IMR-90 (cell line): Measurements from ENCODE around the gene HMX2. TPM values are rescaled to one million over a fixed set of nuclear protein-coding genes. Genes with fewer than 3 reads are reported as not detected.

Experiments used
- ATAC-seq: fragments of 200-7000 bp; cut with Tn5 transposase; 2 replicates; pipeline ENCODE4 v1.9.1; 2020; ENCODE audit warnings: low read depth, mild to moderate bottlenecking, moderate library complexity
- BruUV-seq: library from RNA; stranded (reverse); fragments of 400-500 nt; replicated peaks from 2 replicates; lab custom pipeline; 2021; lab: Mats Ljungman, UMichigan
- CTCF ChIA-PET: fragments of 300-600 bp; formaldehyde crosslinking; extraction: SDS; loops from one replicate; lab custom pipeline; 2021; ENCODE audit warnings: antibody characterized with exemption; lab: Yijun Ruan, JAX
- POLR2A ChIA-PET: fragments of 300-600 bp; sonication (Branson Sonifier 250); formaldehyde crosslinking; loops from one replicate; lab custom pipeline; 2022; ENCODE audit warnings: antibody characterized with exemption; ENCODE audit not compliant: unreplicated experiment; lab: Charles Lee
- DNase-seq: peaks from one replicate; pipeline ENCODE4 v3.0.0; 2013
- H2AFZ ChIP-seq: replicated peaks from 2 replicates; pipeline ENCODE3; 2013; ENCODE audit warnings: low read length, mild to moderate bottlenecking; ENCODE audit not compliant: poor library complexity
- H2AK5ac ChIP-seq: 2 replicates; pipeline ENCODE4 v1.6.1; 2013; ENCODE audit warnings: low read depth, low read length, inconsistent platforms
- H2AK9ac ChIP-seq: replicated peaks from 2 replicates; pipeline ENCODE3; 2013; ENCODE audit warnings: mild to moderate bottlenecking, low read depth, low read length, moderate library complexity; ENCODE audit not compliant: poor library complexity
- H2BK120ac ChIP-seq: 2 replicates; pipeline ENCODE4 v1.6.1; 2013; ENCODE audit warnings: low read depth, low read length, inconsistent platforms
- H2BK15ac ChIP-seq: 3 replicates; pipeline ENCODE4 v1.6.1; 2013; ENCODE audit warnings: low read depth, low read length, inconsistent platforms
- H2BK20ac ChIP-seq: 2 replicates; pipeline ENCODE4 v1.6.1; 2013; ENCODE audit warnings: low read depth, mild to moderate bottlenecking, inconsistent platforms, low read length, moderate library complexity
- H2BK5ac ChIP-seq: 2 replicates; pipeline ENCODE4 v1.6.1; 2013; ENCODE audit warnings: mild to moderate bottlenecking, low read depth, low read length, inconsistent platforms; ENCODE audit not compliant: poor library complexity, severe bottlenecking
- H3K14ac ChIP-seq: replicated peaks from 2 replicates; pipeline ENCODE4 v1.6.1; 2013; ENCODE audit warnings: low read depth, low read length, inconsistent platforms
- H3K18ac ChIP-seq: 2 replicates; pipeline ENCODE4 v1.6.1; 2013; ENCODE audit warnings: low read depth, low read length, control low read depth
- H3K23ac ChIP-seq: 2 replicates; pipeline ENCODE4 v1.6.1; 2013; ENCODE audit warnings: low read depth, low read length, inconsistent platforms
- H3K27ac ChIP-seq: 2 replicates; pipeline ENCODE4 v1.5.1; 2013; ENCODE audit warnings: mild to moderate bottlenecking, control low read depth, low read length; ENCODE audit not compliant: insufficient read depth
- H3K27me3 ChIP-seq: 2 replicates; pipeline ENCODE4 v1.6.1; 2013; ENCODE audit warnings: low read length; ENCODE audit not compliant: control insufficient read depth, insufficient read depth
- H3K36me3 ChIP-seq: 2 replicates; pipeline ENCODE4 v1.6.1; 2013; ENCODE audit warnings: low read length, mixed read lengths; ENCODE audit not compliant: control insufficient read depth, insufficient read depth
- H3K4ac ChIP-seq: 2 replicates; pipeline ENCODE4 v1.6.1; 2013; ENCODE audit warnings: low read depth, low read length, inconsistent platforms
- H3K4me1 ChIP-seq: 2 replicates; pipeline ENCODE4 v1.6.1; 2013; ENCODE audit warnings: low read length, mixed read lengths; ENCODE audit not compliant: control insufficient read depth, insufficient read depth
- H3K4me2 ChIP-seq: 2 replicates; pipeline ENCODE4 v1.6.1; 2013; ENCODE audit warnings: low read depth, mild to moderate bottlenecking, control low read depth, low read length, moderate library complexity
- H3K4me3 ChIP-seq: 2 replicates; pipeline ENCODE4 v1.5.1; 2013; ENCODE audit warnings: low read depth, mild to moderate bottlenecking, control low read depth, low read length, moderate library complexity; ENCODE audit not compliant: insufficient read depth
- H3K56ac ChIP-seq: 2 replicates; pipeline ENCODE4 v1.6.1; 2013; ENCODE audit warnings: low read length, inconsistent platforms; ENCODE audit not compliant: insufficient read depth; ENCODE audit errors: extremely low read depth
- H3K79me1 ChIP-seq, 2 experiments: 2 replicates each; pipeline ENCODE4 v1.6.1; 2013; ENCODE audit warnings: low read length in 2 of 2, inconsistent platforms in 1 of 2, low read depth in 1 of 2
- H3K9ac ChIP-seq: 2 replicates; pipeline ENCODE4 v1.6.1; 2013; ENCODE audit warnings: low read depth, low read length, control low read depth
- H3K9me1 ChIP-seq: 2 replicates; pipeline ENCODE4 v1.6.1; 2013; ENCODE audit warnings: low read length, inconsistent platforms; ENCODE audit not compliant: insufficient read depth
- H3K9me3 ChIP-seq: 2 replicates; pipeline ENCODE4 v1.6.1; 2013; ENCODE audit warnings: low read length; ENCODE audit not compliant: control insufficient read depth, insufficient read depth
- H4K20me1 ChIP-seq: 2 replicates; pipeline ENCODE4 v1.6.1; 2013; ENCODE audit warnings: low read length, inconsistent platforms; ENCODE audit not compliant: insufficient read depth
- H4K5ac ChIP-seq: 2 replicates; pipeline ENCODE4 v1.6.1; 2013; ENCODE audit warnings: mild to moderate bottlenecking, low read depth, low read length, control low read depth
- H4K8ac ChIP-seq, 2 experiments: 2 replicates each; pipeline ENCODE4 v1.6.1; 2013; ENCODE audit warnings: low read depth in 2 of 2, low read length in 2 of 2, control low read depth in 1 of 2, inconsistent platforms in 1 of 2
- H4K91ac ChIP-seq: 2 replicates; pipeline ENCODE4 v1.6.1; 2013; ENCODE audit warnings: low read depth, low read length, inconsistent platforms; ENCODE audit not compliant: insufficient read depth
- CEBPB ChIP-seq: IDR thresholded peaks from 2 replicates; pipeline ENCODE4 v1.6.1; 2012; ENCODE audit warnings: low read depth, low read length, improper control_type of control experiment
- CHD1 ChIP-seq: IDR thresholded peaks from 2 replicates; pipeline ENCODE4 v1.6.1; 2012; ENCODE audit warnings: low read depth, low read length, improper control_type of control experiment
- MAFK ChIP-seq: IDR thresholded peaks from 2 replicates; pipeline ENCODE4 v1.6.1; 2012; ENCODE audit warnings: low read depth, low read length, improper control_type of control experiment
- MAZ ChIP-seq: IDR thresholded peaks from 2 replicates; pipeline ENCODE4 v1.6.1; 2012; ENCODE audit warnings: low read depth, mild to moderate bottlenecking, low read length, improper control_type of control experiment, moderate library complexity, borderline replicate concordance
- MXI1 ChIP-seq: IDR thresholded peaks from 2 replicates; pipeline ENCODE4 v1.6.1; 2012; ENCODE audit warnings: low read depth, mild to moderate bottlenecking, low read length, moderate library complexity, borderline replicate concordance
- NFE2L2 ChIP-seq: fragments of 150-350 bp; IDR thresholded peaks from 2 replicates; pipeline ENCODE4 v1.6.1; 2016; ENCODE audit warnings: low read depth, mild to moderate bottlenecking, low read length
- POLR2A ChIP-seq: IDR thresholded peaks from 2 replicates; pipeline ENCODE4 v1.6.1; 2012; ENCODE audit warnings: mild to moderate bottlenecking, low read depth, low read length
- RAD21 ChIP-seq: IDR thresholded peaks from 2 replicates; pipeline ENCODE4 v1.6.1; 2012; ENCODE audit warnings: low read length, improper control_type of control experiment
- RCOR1 ChIP-seq: IDR thresholded peaks from 2 replicates; pipeline ENCODE4 v1.6.1; 2012; ENCODE audit warnings: mild to moderate bottlenecking, low read length, improper control_type of control experiment; ENCODE audit not compliant: insufficient replicate concordance
- RFX5 ChIP-seq: IDR thresholded peaks from 2 replicates; pipeline ENCODE4 v1.8.0; 2012; ENCODE audit warnings: low read depth, mild to moderate bottlenecking, low read length, moderate library complexity
- SMC3 ChIP-seq: fragments of 150-350 bp; IDR thresholded peaks from 2 replicates; pipeline ENCODE4 v1.6.1; 2016; ENCODE audit warnings: low read depth, mild to moderate bottlenecking, antibody characterized with exemption, low read length, moderate library complexity
- WGBS, 2 experiments: methylation state at CpG; one replicate each; pipeline versions ENCODE4 v1.1.5 to v1.1.7; 2013; ENCODE audit warnings: missing lambda C conversion rate in 2 of 2; ENCODE audit not compliant: insufficient read length in 1 of 2; ENCODE audit errors: extremely low coverage in 2 of 2; 5-methylcytosine and 5-hydroxymethylcytosine counted together
- dilution Hi-C: fragments of 300-500 bp; cut with HindIII; formaldehyde crosslinking; loops from one replicate; pipeline ENCODE4 v1.14.3; 2018; ENCODE audit warnings: low sequenced_read_pairs; ENCODE audit not compliant: unreplicated experiment
- in situ Hi-C: fragments of 300-500 bp; cut with MboI; formaldehyde crosslinking; loops from 3 replicates; pipeline ENCODE4 v1.14.3; 2019; ENCODE audit warnings: low sequenced_read_pairs, inconsistent platforms, mixed read lengths
- intact Hi-C: fragments of 100-400 bp; cut with micrococcal nuclease; formaldehyde crosslinking; loops from 2 replicates; pipeline ENCODE4 v1.10.0; 2022
- polyA plus RNA-seq, 3 experiments: library from polyadenylated mRNA; depleted of rRNA; stranded (reverse); fragments of >200 nt; gene quantifications; 2 replicates each; pipeline ENCODE4 v1.2.3, GENCODE V29; 2012; ENCODE audit warnings: low replicate concordance in 1 of 3
- total RNA-seq: library from RNA; depleted of rRNA; stranded (reverse); fragments of >200 nt; gene quantifications from 2 replicates; pipeline ENCODE4 v1.2.3, GENCODE V29; 2012
- TF ChIP-seq, protein P1 (sequence below): fragments of 150-350 bp; IDR thresholded peaks from 2 replicates; pipeline ENCODE4 v1.6.1; 2016; ENCODE audit warnings: low read depth, mild to moderate bottlenecking, low read length, moderate library complexity, borderline replicate concordance

Gene HMX2
- total and polyA plus RNA-seq, 2 of the 4 experiments (the other 2 are of a cell fraction) = not detected

GRCh38 chr10:123142701-123143161 is 5.2 kb upstream of the HMX2 start:
- H3K9ac ChIP-seq = no peak overlapping the region
- H3K27ac ChIP-seq = no peak overlapping the region
- no peak overlapping the region for H3K4me2 ChIP-seq
- no peak overlapping the region for H4K91ac ChIP-seq
- H3K18ac ChIP-seq = no peak overlapping the region
- no peaks in the 10 kb centered on the region for H4K20me1 ChIP-seq
- dilution Hi-C loops = no loop called here
- intact Hi-C loops = no loop called here
- peaks cover 99% of the 10 kb centered on the region for H3K27me3 ChIP-seq
- no peak overlapping the region for H2BK5ac ChIP-seq
- peaks cover 8% of the 10 kb centered on the region for H3K9me3 ChIP-seq
- H3K14ac ChIP-seq = no peak overlapping the region
- DNase-seq = no peak
- WGBS, 2 experiments = 6% methylated on average over 20 of the region's 33 CpGs; no CpG with 5 or more reads in 1 of the 2 experiments
- H2BK120ac ChIP-seq = no peak overlapping the region
- no peaks in the 10 kb centered on the region; the same call in 1 of the 2 replicates for H3K4me1 ChIP-seq
- CTCF ChIA-PET = no interaction called here
- no peak for ATAC-seq
- no peak overlapping the region for H2AK9ac ChIP-seq
- no peaks in the 10 kb centered on the region for H3K9me1 ChIP-seq
- no peak overlapping the region for H3K23ac ChIP-seq
- in situ Hi-C loops = loop anchor here (25.0 kb wide), 1 partner anchor 1245 kb away; no protein-coding TSS in a partner anchor
- TF ChIP-seq CEBPB (no peak), RAD21 (no peak), MAZ (no peak), RFX5 (no peak), MXI1 (no peak), POLR2A (no peak), SMC3 (no peak), CHD1 (no peak), RCOR1 (no peak), MAFK (no peak), NFE2L2 (no peak)
- TF ChIP-seq, protein P1, sequence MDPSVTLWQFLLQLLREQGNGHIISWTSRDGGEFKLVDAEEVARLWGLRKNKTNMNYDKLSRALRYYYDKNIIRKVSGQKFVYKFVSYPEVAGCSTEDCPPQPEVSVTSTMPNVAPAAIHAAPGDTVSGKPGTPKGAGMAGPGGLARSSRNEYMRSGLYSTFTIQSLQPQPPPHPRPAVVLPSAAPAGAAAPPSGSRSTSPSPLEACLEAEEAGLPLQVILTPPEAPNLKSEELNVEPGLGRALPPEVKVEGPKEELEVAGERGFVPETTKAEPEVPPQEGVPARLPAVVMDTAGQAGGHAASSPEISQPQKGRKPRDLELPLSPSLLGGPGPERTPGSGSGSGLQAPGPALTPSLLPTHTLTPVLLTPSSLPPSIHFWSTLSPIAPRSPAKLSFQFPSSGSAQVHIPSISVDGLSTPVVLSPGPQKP = no peak
- H4K5ac ChIP-seq = no peak overlapping the region
- H2BK15ac ChIP-seq = no peak overlapping the region
- POLR2A ChIA-PET = no interaction called here
- H3K36me3 ChIP-seq = no peaks in the 10 kb centered on the region
- no peak overlapping the region for H3K56ac ChIP-seq
- H3K79me1 ChIP-seq = no peaks in the 10 kb centered on the region
- H4K8ac ChIP-seq = no peak overlapping the region
- BruUV-seq = no TSS peak
- H3K4me3 ChIP-seq = no peak overlapping the region
- no peak overlapping the region for H2AK5ac ChIP-seq
- H2BK20ac ChIP-seq = no peak overlapping the region
- H3K4ac ChIP-seq = no peak overlapping the region
- no peak overlapping the region for H2AFZ ChIP-seq
